Small intestine (tissue), 7 donors: Measurements from ENCODE around the gene BLOC1S3. TPM values are rescaled to one million over a fixed set of nuclear protein-coding genes. Genes with fewer than 3 reads are reported as not detected.

Source experiments
- DNase-seq, 2 donors: peaks; one replicate each; pipeline versions ENCODE4 v3.0.0 to v3.0.0-alpha.2; 2013
- FAIRE-seq: peaks from 2 replicates; lab custom pipeline; 2012; peaks lifted over from hg19 to GRCh38; lab: Jason Lieb, UNC
- H3K27ac ChIP-seq, 3 donors: one replicate each; pipeline ENCODE4 v1.5.1; 2013; ENCODE audit warnings: low read length in 2 of 3, mild to moderate bottlenecking in 2 of 3, control low read depth in 1 of 3, inconsistent platforms in 1 of 3, low read depth in 1 of 3, moderate library complexity in 1 of 3
- H3K27me3 ChIP-seq, 3 donors: one replicate each; pipeline ENCODE4 v1.6.1; 2013; ENCODE audit warnings: low read length in 3 of 3, inconsistent platforms in 1 of 3; ENCODE audit not compliant: control insufficient read depth in 3 of 3, insufficient read depth in 3 of 3
- H3K36me3 ChIP-seq, 3 donors: one replicate each; pipeline ENCODE4 v1.6.1; 2013; ENCODE audit warnings: low read length in 3 of 3, inconsistent platforms in 1 of 3, low read depth in 1 of 3, mild to moderate bottlenecking in 1 of 3, moderate library complexity in 1 of 3; ENCODE audit not compliant: control insufficient read depth in 3 of 3, insufficient read depth in 2 of 3
- H3K4me1 ChIP-seq, 3 donors: one replicate each; pipeline ENCODE4 v1.6.1; 2013; ENCODE audit warnings: low read length in 2 of 3, inconsistent platforms in 1 of 3, low read depth in 1 of 3, mild to moderate bottlenecking in 1 of 3, moderate library complexity in 1 of 3; ENCODE audit not compliant: control insufficient read depth in 3 of 3, insufficient read depth in 2 of 3
- H3K4me3 ChIP-seq, 3 donors: one replicate each; pipeline ENCODE4 v1.5.1; 2013; ENCODE audit warnings: low read length in 3 of 3, control low read depth in 1 of 3, inconsistent platforms in 1 of 3, low read depth in 1 of 3, mild to moderate bottlenecking in 1 of 3, moderate library complexity in 1 of 3
- H3K9me3 ChIP-seq, 2 donors: one replicate each; pipeline ENCODE4 v1.6.1; 2013; ENCODE audit warnings: low read depth in 1 of 2, low read length in 1 of 2; ENCODE audit not compliant: control insufficient read depth in 2 of 2, insufficient read depth in 1 of 2
- WGBS, 3 donors: extraction: QIAGEN DNeasy Blood & Tissue Kit; methylation state at CpG; one replicate each; pipeline ENCODE4 v1.1.7; 2013; 5-methylcytosine and 5-hydroxymethylcytosine counted together
- polyA plus RNA-seq, 4 donors: library from polyadenylated mRNA; stranded (reverse) in 3 of 4; unstranded in 1 of 4; fragments of 200-250 nt in 3 of 4; fragments of 120-200 nt in 1 of 4; gene quantifications; one replicate each; pipeline versions ENCODE4 v1.2.1 to v1.2.3, GENCODE V29; 2013
- donor health status: healthy with polysubstance abuse.
- donor health status: control.
- donor health status: control.
- donor health status: Bipolar disorder and iron deficiency.
- donor health status: healthy.

The BLOC1S3 gene
- polyA plus RNA-seq, 4 donors: 3.6 to 12.8 (median 6.4) TPM

- H3K9me3 ChIP-seq: no peaks in the 10 kb centered on the region
- H3K4me1 ChIP-seq: peaks cover 0 to 11% (median 0%) of the 10 kb centered on the region in 3 donors
- DNase-seq (no peak), FAIRE-seq (no peak)
- 52 to 82% (median 72%) methylated on average over 16 to 18 of the region's 18 CpGs for WGBS, 3 donors
- H3K27me3 ChIP-seq: peaks cover 0 to 18% (median 2%) of the 10 kb centered on the region in 3 donors
- H3K27ac ChIP-seq: no peak overlapping the region
- H3K4me3 ChIP-seq: no peak overlapping the region
- peaks cover 0 to 4% (median 0%) of the 10 kb centered on the region in 3 donors for H3K36me3 ChIP-seq
Observed at GRCh38 chr19:45162608-45163143, 15.9 kb upstream of the BLOC1S3 start.

- 84 to 88% (median 85%) methylated on average over 15 to 17 of the region's 17 CpGs for WGBS, 3 donors
Observed at GRCh38 chr19:45163156-45163555, 15.4 kb upstream of the BLOC1S3 start.

GRCh38 chr19:45163751-45164460 is 14.7 kb upstream of the BLOC1S3 start:
- Histone ChIP-seq H3K9me3 (no peaks in the 10 kb centered on the region), H3K27ac (no peak overlapping the region)
- no peak for FAIRE-seq

More at GRCh38 chr19:45163156-45163555, 15.4 kb upstream of the BLOC1S3 start:
- Histone ChIP-seq H3K27me3 (peaks cover 0 to 15% (median 2%) of the 10 kb centered on the region in 3 donors), H3K9me3 (no peaks in the 10 kb centered on the region), H3K27ac (no peak overlapping the region), H3K4me3 (no peak overlapping the region), H3K36me3 (peaks cover 0 to 4% (median 0%) of the 10 kb centered on the region in 3 donors), H3K4me1 (peaks cover 0 to 11% (median 0%) of the 10 kb centered on the region in 3 donors)
- FAIRE-seq (no peak), DNase-seq (no peak)

GRCh38 chr19:45164577-45165335 is 13.8 kb upstream of the BLOC1S3 start:
- Histone ChIP-seq H3K4me3 (no peak overlapping the region), H3K36me3 (peaks cover 0 to 6% (median 0%) of the 10 kb centered on the region in 3 donors), H3K9me3 (no peaks in the 10 kb centered on the region), H3K27ac (no peak overlapping the region), H3K4me1 (peaks cover 0 to 11% (median 0%) of the 10 kb centered on the region in 3 donors), H3K27me3 (peaks cover 0 to 10% (median 2%) of the 10 kb centered on the region in 3 donors)
- DNase-seq (peak; percentile 53 to 62), FAIRE-seq (no peak)
- 22 to 32% (median 28%) methylated on average over 20 to 27 of the region's 27 CpGs for WGBS, 3 donors

More at GRCh38 chr19:45163751-45164460, 14.7 kb upstream of the BLOC1S3 start:
- Histone ChIP-seq H3K36me3 (peaks cover 0 to 4% (median 0%) of the 10 kb centered on the region in 3 donors), H3K27me3 (peaks cover 0 to 10% (median 2%) of the 10 kb centered on the region in 3 donors), H3K4me3 (no peak overlapping the region), H3K4me1 (peaks cover 0 to 11% (median 0%) of the 10 kb centered on the region in 3 donors)
- no peak for DNase-seq
- 73 to 80% (median 77%) methylated on average over 15 of the region's 15 CpGs for WGBS, 3 donors

GRCh38 chr19:45166723-45167252 is 11.8 kb upstream of the BLOC1S3 start:
- H3K36me3 ChIP-seq: peaks cover 0 to 16% (median 0%) of the 10 kb centered on the region in 3 donors
- no peak overlapping the region for H3K27ac ChIP-seq
- H3K9me3 ChIP-seq: no peaks in the 10 kb centered on the region
- peaks cover 0 to under 1% (median 0%) of the 10 kb centered on the region in 3 donors for H3K27me3 ChIP-seq
- no peak for DNase-seq
- no peak for FAIRE-seq
- no peaks in the 10 kb centered on the region for H3K4me1 ChIP-seq
- WGBS, 3 donors: 66 to 88% (median 74%) methylated on average over 14 of the region's 14 CpGs
- no peak overlapping the region for H3K4me3 ChIP-seq

GRCh38 chr19:45168767-45169351 is 9.7 kb upstream of the BLOC1S3 start:
- H3K4me1 ChIP-seq: peaks cover 0 to 3% (median 0%) of the 10 kb centered on the region in 3 donors
- DNase-seq: peak in 1 of 2 donors; percentile 51
- no peaks in the 10 kb centered on the region for H3K9me3 ChIP-seq
- no peak overlapping the region for H3K4me3 ChIP-seq
- H3K36me3 ChIP-seq: peaks cover 0 to 13% (median 0%) of the 10 kb centered on the region in 3 donors
- 66 to 79% (median 74%) methylated on average over 16 of the region's 16 CpGs for WGBS, 3 donors
- no peaks in the 10 kb centered on the region for H3K27me3 ChIP-seq
- FAIRE-seq: no peak
- H3K27ac ChIP-seq: no peak overlapping the region

- Histone ChIP-seq H3K27me3 (no peaks in the 10 kb centered on the region), H3K36me3 (peaks cover 0 to 16% (median 0%) of the 10 kb centered on the region in 3 donors), H3K4me3 (no peak overlapping the region), H3K27ac (no peak overlapping the region), H3K9me3 (no peaks in the 10 kb centered on the region), H3K4me1 (peaks cover 0 to 3% (median 0%) of the 10 kb centered on the region in 3 donors)
- no peak for FAIRE-seq
- DNase-seq: no peak
- WGBS, 3 donors: 93 to 97% (median 94%) methylated on average over 8 to 10 of the region's 10 CpGs
Observed at GRCh38 chr19:45169602-45170001, 9.0 kb upstream of the BLOC1S3 start.
